ENCODE data around the gene SAP25.
"Not testable (repeated sequence)": the region's sequence is repeated elsewhere in the genome, so short reads cannot be mapped to it uniquely, and the experiment has no call there.

Gene SAP25

DNA sequence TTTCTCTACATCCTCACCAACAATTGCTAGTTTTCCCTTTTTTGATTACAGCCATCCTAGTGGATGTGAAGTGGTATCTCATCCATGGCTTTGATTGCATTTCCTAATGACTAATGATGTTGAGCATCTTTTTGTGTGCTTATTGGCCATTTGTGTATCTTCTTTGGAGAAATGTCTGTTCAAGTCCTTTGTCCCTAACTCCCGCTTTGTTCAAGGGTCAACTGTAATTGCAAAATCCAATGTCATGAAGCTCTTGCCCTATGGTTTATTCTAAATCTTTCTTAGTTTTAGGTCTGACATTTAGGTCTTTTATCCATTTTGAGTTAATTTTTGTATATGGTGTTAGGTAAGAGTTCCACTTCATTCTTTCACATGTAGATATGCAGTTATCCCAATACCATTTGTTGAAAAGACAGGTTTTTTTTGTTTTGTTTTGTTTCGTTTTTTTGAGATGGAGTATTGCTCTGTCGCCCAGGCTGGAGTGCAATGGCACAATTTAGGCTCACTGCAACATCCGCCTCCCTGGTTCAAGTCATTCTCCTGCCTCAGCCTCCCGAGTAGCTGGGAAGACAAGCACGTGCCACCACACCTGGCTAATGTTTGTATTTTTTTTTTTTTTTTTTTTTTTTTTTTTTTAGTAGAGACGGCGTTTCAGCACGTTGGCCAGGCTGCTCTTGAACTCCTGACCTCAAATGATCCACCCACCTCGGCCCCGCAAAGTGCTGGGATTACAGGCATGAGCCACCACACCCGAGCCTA, 45.4 kb downstream of the SAP25 start:
- FAIRE-seq: not testable (repeated sequence)

DNA sequence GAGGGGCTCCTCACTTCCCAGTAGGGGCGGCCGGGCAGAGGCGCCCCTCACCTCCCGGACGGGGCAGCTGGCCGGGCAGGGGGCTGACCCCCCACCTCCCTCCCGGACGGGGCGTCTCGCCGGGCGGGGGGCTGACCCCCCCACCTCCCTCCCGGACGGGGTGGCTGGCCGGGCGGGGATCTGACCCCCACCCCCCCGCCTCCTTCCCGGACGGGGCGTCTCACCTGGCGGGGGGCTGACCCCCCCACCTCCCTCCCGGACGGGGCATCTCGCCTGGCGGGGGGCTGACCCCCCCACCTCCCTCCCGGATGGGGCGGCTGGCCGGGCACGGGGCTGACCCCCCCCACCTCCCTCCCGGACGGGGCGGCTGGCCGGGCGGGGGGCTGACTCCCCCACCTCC, 50.5 kb downstream of the SAP25 start:
- not testable (repeated sequence) for FAIRE-seq

Data from islet of Langerhans (tissue), 1 donor.